Ovary (tissue), 3 donors: ENCODE results near the gene LDAH.

Experiments used
- CTCF ChIP-seq, 3 donors: fragments of 450-650 bp in 2 of 3; fragments of 200-600 bp in 1 of 3; IDR thresholded peaks; one replicate each; pipeline versions ENCODE4 v1.5.1 to v1.8.0; 2016 to 2022; ENCODE audit warnings: antibody characterized with exemption in 3 of 3, mild to moderate bottlenecking in 1 of 3
- EP300 ChIP-seq: sonication (generic); formaldehyde crosslinking; IDR thresholded peaks from one replicate; pipeline ENCODE4 v1.6.1; 2017; ENCODE audit warnings: antibody characterized with exemption
- POLR2A ChIP-seq: fragments of 450-650 bp; IDR thresholded peaks from one replicate; pipeline ENCODE4 v1.6.1; 2017; ENCODE audit warnings: antibody characterized with exemption, mild to moderate bottlenecking, moderate library complexity
- donor health status: DM: no; HTN: no; CAD: no.

DNA sequence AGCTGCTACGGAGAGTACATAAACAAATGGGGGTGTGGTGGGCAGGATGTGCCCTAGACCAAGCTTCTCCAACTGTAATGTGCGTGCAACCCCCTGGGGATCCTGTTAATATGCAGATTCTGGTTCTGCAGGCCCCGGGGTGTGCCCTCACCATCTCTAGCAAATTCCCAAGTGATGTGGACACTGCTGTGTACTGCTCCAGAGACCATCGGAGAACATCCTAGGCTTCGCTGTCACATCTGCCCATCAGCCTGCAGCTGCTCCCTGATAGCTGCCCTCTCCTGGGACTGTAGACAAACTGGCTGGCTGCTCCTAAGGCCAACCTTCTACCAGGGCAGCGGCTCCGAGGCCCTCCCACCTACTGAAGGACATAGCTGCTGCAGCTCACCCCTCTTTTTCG is 175.2 kb downstream of the LDAH start:
- TF ChIP-seq CTCF (IDR thresholded peaks at IDR 0.05), result no peak
- TF ChIP-seq POLR2A, result no peak
- TF ChIP-seq EP300, result no peak
